ENCODE measurements around the gene OR4K15.

OR4K15 gene

DNA sequence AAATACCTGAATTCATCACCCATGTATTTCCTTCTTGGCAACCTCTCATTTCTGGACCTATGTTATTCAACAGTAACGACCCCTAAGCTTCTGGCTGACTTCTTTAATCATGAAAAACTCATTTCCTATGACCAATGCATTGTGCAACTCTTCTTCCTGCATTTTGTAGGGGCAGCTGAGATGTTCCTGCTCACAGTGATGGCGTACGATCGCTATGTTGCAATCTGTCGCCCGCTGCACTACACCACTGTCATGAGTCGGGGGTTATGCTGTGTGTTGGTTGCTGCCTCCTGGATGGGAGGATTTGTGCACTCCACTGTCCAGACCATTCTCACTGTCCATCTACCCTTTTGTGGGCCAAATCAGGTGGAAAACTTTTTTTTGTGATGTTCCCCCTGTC is 26.9 kb downstream of the OR4K15 start:
- no peaks in the 10 kb centered on the region for H3K27me3 ChIP-seq (ENCODE audit: low read depth, low read length)
- H3K9me3 ChIP-seq (ENCODE audit: insufficient read depth, low read length), result no peaks in the 10 kb centered on the region
- H3K79me2 ChIP-seq (ENCODE audit: low read length), result no peaks in the 10 kb centered on the region
- H3K4me1 ChIP-seq (ENCODE audit: low read length), result no peaks in the 10 kb centered on the region
- TF ChIP-seq EZH2phosphoT487 (IDR thresholded peaks at IDR 0.05; ENCODE audit: low read depth), result no peak
- TF ChIP-seq, protein P1, sequence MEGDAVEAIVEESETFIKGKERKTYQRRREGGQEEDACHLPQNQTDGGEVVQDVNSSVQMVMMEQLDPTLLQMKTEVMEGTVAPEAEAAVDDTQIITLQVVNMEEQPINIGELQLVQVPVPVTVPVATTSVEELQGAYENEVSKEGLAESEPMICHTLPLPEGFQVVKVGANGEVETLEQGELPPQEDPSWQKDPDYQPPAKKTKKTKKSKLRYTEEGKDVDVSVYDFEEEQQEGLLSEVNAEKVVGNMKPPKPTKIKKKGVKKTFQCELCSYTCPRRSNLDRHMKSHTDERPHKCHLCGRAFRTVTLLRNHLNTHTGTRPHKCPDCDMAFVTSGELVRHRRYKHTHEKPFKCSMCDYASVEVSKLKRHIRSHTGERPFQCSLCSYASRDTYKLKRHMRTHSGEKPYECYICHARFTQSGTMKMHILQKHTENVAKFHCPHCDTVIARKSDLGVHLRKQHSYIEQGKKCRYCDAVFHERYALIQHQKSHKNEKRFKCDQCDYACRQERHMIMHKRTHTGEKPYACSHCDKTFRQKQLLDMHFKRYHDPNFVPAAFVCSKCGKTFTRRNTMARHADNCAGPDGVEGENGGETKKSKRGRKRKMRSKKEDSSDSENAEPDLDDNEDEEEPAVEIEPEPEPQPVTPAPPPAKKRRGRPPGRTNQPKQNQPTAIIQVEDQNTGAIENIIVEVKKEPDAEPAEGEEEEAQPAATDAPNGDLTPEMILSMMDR (IDR thresholded peaks at IDR 0.05; ENCODE audit: low read depth, low read length), result no peak
- H3K4me3 ChIP-seq (ENCODE audit: low read length), result no peak overlapping the region
- H3K4me2 ChIP-seq (ENCODE audit: low read length), result no peak overlapping the region
- H3K9ac ChIP-seq (ENCODE audit: low read length), result no peak overlapping the region
- no peak overlapping the region for H3K27ac ChIP-seq (ENCODE audit: low read length)
- no peak overlapping the region for H2AFZ ChIP-seq (ENCODE audit: low read depth, low read length)
- no peaks in the 10 kb centered on the region for H3K36me3 ChIP-seq (replicated peaks; ENCODE audit: low read depth, low read length)
- no peaks in the 10 kb centered on the region for H4K20me1 ChIP-seq (ENCODE audit: insufficient read depth, low read length)

GRCh38 chr14:20008156-20008555 is 32.8 kb downstream of the OR4K15 start:
- no peak overlapping the region for H3K4me3 ChIP-seq (ENCODE audit: low read length)
- H3K79me2 ChIP-seq (ENCODE audit: low read length), result no peaks in the 10 kb centered on the region
- no peak overlapping the region for H3K9ac ChIP-seq (ENCODE audit: low read length)
- H2AFZ ChIP-seq (ENCODE audit: low read depth, low read length), result no peak overlapping the region
- H4K20me1 ChIP-seq (ENCODE audit: insufficient read depth, low read length), result no peaks in the 10 kb centered on the region
- no peaks in the 10 kb centered on the region for H3K36me3 ChIP-seq (replicated peaks; ENCODE audit: low read depth, low read length)
- H3K4me2 ChIP-seq (ENCODE audit: low read length), result no peak overlapping the region
- peaks cover 5% of the 10 kb centered on the region for H3K4me1 ChIP-seq (ENCODE audit: low read length)
- no peaks in the 10 kb centered on the region for H3K27me3 ChIP-seq (ENCODE audit: low read depth, low read length)
- no peak for TF ChIP-seq EZH2phosphoT487 (IDR thresholded peaks at IDR 0.05; ENCODE audit: low read depth)
- TF ChIP-seq, protein P1 (IDR thresholded peaks at IDR 0.05; ENCODE audit: low read depth, low read length), result no peak
- H3K27ac ChIP-seq (ENCODE audit: low read length), result no peak overlapping the region
- H3K9me3 ChIP-seq (ENCODE audit: insufficient read depth, low read length), result no peaks in the 10 kb centered on the region

DNA sequence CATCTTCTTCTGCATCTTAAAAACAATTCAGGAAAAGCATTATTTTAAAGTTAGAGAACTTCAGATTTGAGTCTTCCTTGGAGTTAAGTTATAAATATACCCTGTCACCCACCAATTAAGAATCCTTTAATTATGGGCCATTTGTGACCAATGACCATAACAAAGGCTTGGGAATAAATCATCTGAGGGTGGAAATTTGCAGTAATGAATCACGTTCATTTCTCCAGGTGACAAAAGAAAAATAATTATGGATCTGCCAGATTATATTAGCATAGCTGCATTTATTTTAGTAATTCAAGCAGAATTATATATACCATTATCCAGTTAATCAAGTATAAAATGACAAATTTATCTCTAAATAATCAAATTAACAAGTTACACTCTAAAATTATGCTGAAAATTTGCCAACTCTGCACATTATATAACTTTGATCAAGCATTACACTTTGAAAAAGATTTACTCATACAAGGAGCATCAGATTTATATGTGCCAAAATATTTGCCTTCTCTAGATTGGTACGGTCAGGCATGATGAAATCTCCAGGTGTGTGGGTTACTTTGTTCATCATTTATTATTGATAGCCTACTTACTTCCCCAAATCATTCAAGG is 44.0 kb downstream of the OR4K15 start, which contains the start of gene OR4K14:
Gene OR4K14 (minus strand): TSS at position 51 of the 609 bp plus-strand sequence. CDS start 4,114 bp downstream, outside the sequence.
- no peaks in the 10 kb centered on the region for H3K79me2 ChIP-seq (ENCODE audit: low read length)
- no peak within 1 kb of the TSS for H3K4me3 ChIP-seq (ENCODE audit: low read length)
- TF ChIP-seq EZH2phosphoT487 (IDR thresholded peaks at IDR 0.05; ENCODE audit: low read depth), result no peak
- TF ChIP-seq, protein P1 (IDR thresholded peaks at IDR 0.05; ENCODE audit: low read depth, low read length), result no peak
- H3K4me2 ChIP-seq (ENCODE audit: low read length), result no peak within 1 kb of the TSS
- no peaks in the 10 kb centered on the region for H3K36me3 ChIP-seq (replicated peaks; ENCODE audit: low read depth, low read length)
- H4K20me1 ChIP-seq (ENCODE audit: insufficient read depth, low read length), result no peaks in the 10 kb centered on the region
- no peak within 1 kb of the TSS for H2AFZ ChIP-seq (ENCODE audit: low read depth, low read length)
- H3K27ac ChIP-seq (ENCODE audit: low read length), result no peak within 1 kb of the TSS
- no peak within 1 kb of the TSS for H3K9ac ChIP-seq (ENCODE audit: low read length)
- no peaks in the 10 kb centered on the region for H3K4me1 ChIP-seq (ENCODE audit: low read length)
- no peaks in the 10 kb centered on the region for H3K9me3 ChIP-seq (ENCODE audit: insufficient read depth, low read length)
- H3K27me3 ChIP-seq (ENCODE audit: low read depth, low read length), result no peaks in the 10 kb centered on the region

Data from OCI-LY3 (cell line).